SK-N-SH (cell line): Measurements from ENCODE around the gene ADAD2.

Experiments
- CHD2 ChIP-seq: fragments of 150-350 bp; IDR thresholded peaks from 2 replicates; pipeline ENCODE4 v1.6.1; 2018; ENCODE audit warnings: low read length; ENCODE audit not compliant: partially characterized antibody
- MAX ChIP-seq: IDR thresholded peaks from 2 replicates; pipeline ENCODE4 v1.4.0; 2012; ENCODE audit warnings: low read depth
- MEF2A ChIP-seq: IDR thresholded peaks from 2 replicates; pipeline ENCODE4 v1.4.0; 2012; ENCODE audit warnings: low read depth, borderline replicate concordance
- MXI1 ChIP-seq: IDR thresholded peaks from 2 replicates; pipeline ENCODE4 v1.6.1; 2012; ENCODE audit warnings: mild to moderate bottlenecking, low read depth, low read length, improper control_type of control experiment
- YY1 ChIP-seq: IDR thresholded peaks from 2 replicates; pipeline ENCODE4 v1.4.0; 2012; ENCODE audit warnings: low read depth, mild to moderate bottlenecking
- TF ChIP-seq, protein P1 (sequence below): fragments of 200-600 bp; sonication (generic); IDR thresholded peaks from 2 replicates; pipeline ENCODE4 v1.6.1; 2017; ENCODE audit warnings: antibody characterized with exemption, mild to moderate bottlenecking, moderate library complexity
- TF ChIP-seq, protein P2 (sequence below): IDR thresholded peaks from 2 replicates; pipeline ENCODE4 v1.4.0; 2012; ENCODE audit warnings: low read depth, borderline replicate concordance

DNA sequence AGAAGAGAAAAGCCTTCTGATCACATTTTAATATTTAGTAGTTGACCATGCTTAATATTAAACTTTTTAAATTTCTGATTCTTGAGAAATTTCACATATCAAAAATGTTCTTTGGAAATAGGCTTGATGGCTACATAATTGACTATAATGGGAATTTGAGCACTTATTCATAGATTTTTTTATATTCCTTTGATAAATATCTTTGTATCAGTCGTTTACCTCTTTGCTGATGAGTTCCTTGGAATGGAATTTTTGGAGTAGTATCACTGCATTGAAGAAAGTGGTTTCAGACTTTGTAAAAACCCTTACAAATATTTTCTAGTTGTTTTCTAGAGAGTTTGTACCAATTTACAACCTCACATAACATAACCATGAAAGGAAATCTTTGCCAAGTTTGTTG lies 31.2 kb upstream of the ADAD2 start:
- no peak for TF ChIP-seq CHD2
- TF ChIP-seq, protein P1, sequence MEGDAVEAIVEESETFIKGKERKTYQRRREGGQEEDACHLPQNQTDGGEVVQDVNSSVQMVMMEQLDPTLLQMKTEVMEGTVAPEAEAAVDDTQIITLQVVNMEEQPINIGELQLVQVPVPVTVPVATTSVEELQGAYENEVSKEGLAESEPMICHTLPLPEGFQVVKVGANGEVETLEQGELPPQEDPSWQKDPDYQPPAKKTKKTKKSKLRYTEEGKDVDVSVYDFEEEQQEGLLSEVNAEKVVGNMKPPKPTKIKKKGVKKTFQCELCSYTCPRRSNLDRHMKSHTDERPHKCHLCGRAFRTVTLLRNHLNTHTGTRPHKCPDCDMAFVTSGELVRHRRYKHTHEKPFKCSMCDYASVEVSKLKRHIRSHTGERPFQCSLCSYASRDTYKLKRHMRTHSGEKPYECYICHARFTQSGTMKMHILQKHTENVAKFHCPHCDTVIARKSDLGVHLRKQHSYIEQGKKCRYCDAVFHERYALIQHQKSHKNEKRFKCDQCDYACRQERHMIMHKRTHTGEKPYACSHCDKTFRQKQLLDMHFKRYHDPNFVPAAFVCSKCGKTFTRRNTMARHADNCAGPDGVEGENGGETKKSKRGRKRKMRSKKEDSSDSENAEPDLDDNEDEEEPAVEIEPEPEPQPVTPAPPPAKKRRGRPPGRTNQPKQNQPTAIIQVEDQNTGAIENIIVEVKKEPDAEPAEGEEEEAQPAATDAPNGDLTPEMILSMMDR: no peak
- no peak for TF ChIP-seq MAX
- no peak for TF ChIP-seq YY1
- TF ChIP-seq MXI1: no peak
- TF ChIP-seq MEF2A: no peak
- TF ChIP-seq, protein P2, sequence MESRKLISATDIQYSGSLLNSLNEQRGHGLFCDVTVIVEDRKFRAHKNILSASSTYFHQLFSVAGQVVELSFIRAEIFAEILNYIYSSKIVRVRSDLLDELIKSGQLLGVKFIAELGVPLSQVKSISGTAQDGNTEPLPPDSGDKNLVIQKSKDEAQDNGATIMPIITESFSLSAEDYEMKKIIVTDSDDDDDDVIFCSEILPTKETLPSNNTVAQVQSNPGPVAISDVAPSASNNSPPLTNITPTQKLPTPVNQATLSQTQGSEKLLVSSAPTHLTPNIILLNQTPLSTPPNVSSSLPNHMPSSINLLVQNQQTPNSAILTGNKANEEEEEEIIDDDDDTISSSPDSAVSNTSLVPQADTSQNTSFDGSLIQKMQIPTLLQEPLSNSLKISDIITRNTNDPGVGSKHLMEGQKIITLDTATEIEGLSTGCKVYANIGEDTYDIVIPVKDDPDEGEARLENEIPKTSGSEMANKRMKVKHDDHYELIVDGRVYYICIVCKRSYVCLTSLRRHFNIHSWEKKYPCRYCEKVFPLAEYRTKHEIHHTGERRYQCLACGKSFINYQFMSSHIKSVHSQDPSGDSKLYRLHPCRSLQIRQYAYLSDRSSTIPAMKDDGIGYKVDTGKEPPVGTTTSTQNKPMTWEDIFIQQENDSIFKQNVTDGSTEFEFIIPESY: no peak
